ENCODE results near the gene NR0B2. TPM values are rescaled to one million over a fixed set of nuclear protein-coding genes. Genes with fewer than 3 reads are reported as not detected.

Gene NR0B2
- total and polyA plus RNA-seq, 2 of the 13 experiments (the other 11 are each of a cell fraction or from before 2014, with no cell fraction given): 72.5 to 133 TPM

DNA sequence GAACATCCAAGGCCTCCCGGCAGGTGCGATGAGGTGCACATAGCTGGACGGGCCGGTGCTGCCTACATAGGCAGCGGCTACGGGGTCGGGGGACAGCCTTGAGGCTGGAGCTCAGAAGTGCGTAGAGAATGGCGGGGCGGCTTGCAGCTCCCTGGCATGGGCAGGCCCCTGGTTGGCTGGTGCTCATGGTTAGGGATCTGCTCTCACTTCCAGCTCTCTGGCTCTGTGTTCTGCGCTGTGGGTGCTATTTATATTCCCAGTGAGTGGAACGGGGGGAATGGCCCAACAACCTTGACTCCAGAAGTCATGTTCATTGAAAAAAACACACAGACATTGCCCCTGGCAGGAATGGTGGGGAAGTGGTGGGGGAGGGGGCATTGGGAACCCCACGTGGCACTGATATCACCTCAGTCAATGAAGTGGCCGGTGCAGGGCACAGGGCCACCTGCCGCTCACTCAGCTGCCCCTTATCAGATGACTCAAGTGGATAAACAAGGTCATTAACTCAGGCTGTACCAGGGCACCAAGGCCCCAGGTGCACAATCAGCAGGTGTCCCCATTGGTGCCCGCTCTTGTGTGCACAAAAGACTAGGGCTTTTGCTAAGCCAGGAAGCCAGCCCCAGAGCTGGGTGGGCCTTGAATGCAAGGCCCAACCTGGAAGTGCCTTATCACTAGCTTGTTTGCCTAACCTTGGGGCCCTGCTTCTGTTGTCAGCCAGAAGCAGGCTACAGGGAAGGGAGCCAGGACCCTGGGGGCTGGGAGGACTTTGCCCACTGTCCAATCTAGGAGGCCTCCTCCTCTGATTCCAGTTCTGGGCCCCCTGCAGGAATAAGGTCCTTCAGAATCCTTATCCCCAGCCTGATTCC, at the start of gene NR0B2 (continued):
- TF ChIP-seq, protein P1, sequence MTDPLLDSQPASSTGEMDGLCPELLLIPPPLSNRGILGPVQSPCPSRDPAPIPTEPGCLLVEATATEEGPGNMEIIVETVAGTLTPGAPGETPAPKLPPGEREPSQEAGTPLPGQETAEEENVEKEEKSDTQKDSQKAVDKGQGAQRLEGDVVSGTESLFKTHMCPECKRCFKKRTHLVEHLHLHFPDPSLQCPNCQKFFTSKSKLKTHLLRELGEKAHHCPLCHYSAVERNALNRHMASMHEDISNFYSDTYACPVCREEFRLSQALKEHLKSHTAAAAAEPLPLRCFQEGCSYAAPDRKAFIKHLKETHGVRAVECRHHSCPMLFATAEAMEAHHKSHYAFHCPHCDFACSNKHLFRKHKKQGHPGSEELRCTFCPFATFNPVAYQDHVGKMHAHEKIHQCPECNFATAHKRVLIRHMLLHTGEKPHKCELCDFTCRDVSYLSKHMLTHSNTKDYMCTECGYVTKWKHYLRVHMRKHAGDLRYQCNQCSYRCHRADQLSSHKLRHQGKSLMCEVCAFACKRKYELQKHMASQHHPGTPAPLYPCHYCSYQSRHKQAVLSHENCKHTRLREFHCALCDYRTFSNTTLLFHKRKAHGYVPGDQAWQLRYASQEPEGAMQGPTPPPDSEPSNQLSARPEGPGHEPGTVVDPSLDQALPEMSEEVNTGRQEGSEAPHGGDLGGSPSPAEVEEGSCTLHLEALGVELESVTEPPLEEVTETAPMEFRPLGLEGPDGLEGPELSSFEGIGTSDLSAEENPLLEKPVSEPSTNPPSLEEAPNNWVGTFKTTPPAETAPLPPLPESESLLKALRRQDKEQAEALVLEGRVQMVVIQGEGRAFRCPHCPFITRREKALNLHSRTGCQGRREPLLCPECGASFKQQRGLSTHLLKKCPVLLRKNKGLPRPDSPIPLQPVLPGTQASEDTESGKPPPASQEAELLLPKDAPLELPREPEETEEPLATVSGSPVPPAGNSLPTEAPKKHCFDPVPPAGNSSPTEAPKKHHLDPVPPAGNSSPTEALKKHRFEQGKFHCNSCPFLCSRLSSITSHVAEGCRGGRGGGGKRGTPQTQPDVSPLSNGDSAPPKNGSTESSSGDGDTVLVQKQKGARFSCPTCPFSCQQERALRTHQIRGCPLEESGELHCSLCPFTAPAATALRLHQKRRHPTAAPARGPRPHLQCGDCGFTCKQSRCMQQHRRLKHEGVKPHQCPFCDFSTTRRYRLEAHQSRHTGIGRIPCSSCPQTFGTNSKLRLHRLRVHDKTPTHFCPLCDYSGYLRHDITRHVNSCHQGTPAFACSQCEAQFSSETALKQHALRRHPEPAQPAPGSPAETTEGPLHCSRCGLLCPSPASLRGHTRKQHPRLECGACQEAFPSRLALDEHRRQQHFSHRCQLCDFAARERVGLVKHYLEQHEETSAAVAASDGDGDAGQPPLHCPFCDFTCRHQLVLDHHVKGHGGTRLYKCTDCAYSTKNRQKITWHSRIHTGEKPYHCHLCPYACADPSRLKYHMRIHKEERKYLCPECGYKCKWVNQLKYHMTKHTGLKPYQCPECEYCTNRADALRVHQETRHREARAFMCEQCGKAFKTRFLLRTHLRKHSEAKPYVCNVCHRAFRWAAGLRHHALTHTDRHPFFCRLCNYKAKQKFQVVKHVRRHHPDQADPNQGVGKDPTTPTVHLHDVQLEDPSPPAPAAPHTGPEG (CRISPR knock-in tag; IDR thresholded peaks at IDR 0.05): no peak
- TF ChIP-seq ZNF615 (CRISPR knock-in tag; IDR thresholded peaks at IDR 0.05; ENCODE audit: borderline replicate concordance) (no peak; the same call in 1 of the 2 replicates), ZNF382 (CRISPR knock-in tag; IDR thresholded peaks at IDR 0.05; ENCODE audit: borderline replicate concordance) (no peak), ZNF501 (CRISPR knock-in tag; IDR thresholded peaks at IDR 0.05) (peak; percentile 85), ZBTB38 (CRISPR knock-in tag; IDR thresholded peaks at IDR 0.05) (peak; percentile 41), MXD4 (CRISPR knock-in tag; IDR thresholded peaks at IDR 0.05) (peak; percentile 91), ZNF883 (CRISPR knock-in tag; IDR thresholded peaks at IDR 0.05; ENCODE audit: not compliant biosample characterization) (peak; percentile 76), ETV5 (CRISPR knock-in tag; IDR thresholded peaks at IDR 0.05; ENCODE audit: borderline replicate concordance) (peak; percentile 98), ZNF263 (CRISPR knock-in tag; IDR thresholded peaks at IDR 0.05) (peak; percentile 85), GTF2F1 (IDR thresholded peaks at IDR 0.05; ENCODE audit: low read length) (peak; percentile 95), ATAD3A (CRISPR knock-in tag; IDR thresholded peaks at IDR 0.05) (no peak), ZNF12 (CRISPR knock-in tag; IDR thresholded peaks at IDR 0.05) (peak; percentile 62), RARA (CRISPR knock-in tag; IDR thresholded peaks at IDR 0.05) (peak; percentile 97), KLF11 (CRISPR knock-in tag; IDR thresholded peaks at IDR 0.05) (no peak; the same call in 1 of the 2 replicates), HHEX (CRISPR knock-in tag; IDR thresholded peaks at IDR 0.05) (peak; percentile 78; the same call in 1 of the 2 replicates), ZFYVE20 (CRISPR knock-in tag; IDR thresholded peaks at IDR 0.05; ENCODE audit: borderline replicate concordance, low read depth) (no peak), ZNF44 (CRISPR knock-in tag; IDR thresholded peaks at IDR 0.05) (no peak), ZNF792 (CRISPR knock-in tag; IDR thresholded peaks at IDR 0.05) (peak; percentile 88), SRF (IDR thresholded peaks at IDR 0.05; ENCODE audit: low read depth, low read length) (0 out of 2 replicates have a peak, but pooled peaks have one; percentile 33), TGIF2 (CRISPR knock-in tag; IDR thresholded peaks at IDR 0.05) (peak; percentile 32; the same call in 1 of the 2 replicates), NFE2L1 (CRISPR knock-in tag; IDR thresholded peaks at IDR 0.05; ENCODE audit: borderline replicate concordance) (0 out of 2 replicates have a peak, but pooled peaks have one; percentile 11)
- TF ChIP-seq, protein P2, sequence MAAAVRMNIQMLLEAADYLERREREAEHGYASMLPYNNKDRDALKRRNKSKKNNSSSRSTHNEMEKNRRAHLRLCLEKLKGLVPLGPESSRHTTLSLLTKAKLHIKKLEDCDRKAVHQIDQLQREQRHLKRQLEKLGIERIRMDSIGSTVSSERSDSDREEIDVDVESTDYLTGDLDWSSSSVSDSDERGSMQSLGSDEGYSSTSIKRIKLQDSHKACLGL (CRISPR knock-in tag; IDR thresholded peaks at IDR 0.05): peak; percentile 78
- TF ChIP-seq, protein P3, sequence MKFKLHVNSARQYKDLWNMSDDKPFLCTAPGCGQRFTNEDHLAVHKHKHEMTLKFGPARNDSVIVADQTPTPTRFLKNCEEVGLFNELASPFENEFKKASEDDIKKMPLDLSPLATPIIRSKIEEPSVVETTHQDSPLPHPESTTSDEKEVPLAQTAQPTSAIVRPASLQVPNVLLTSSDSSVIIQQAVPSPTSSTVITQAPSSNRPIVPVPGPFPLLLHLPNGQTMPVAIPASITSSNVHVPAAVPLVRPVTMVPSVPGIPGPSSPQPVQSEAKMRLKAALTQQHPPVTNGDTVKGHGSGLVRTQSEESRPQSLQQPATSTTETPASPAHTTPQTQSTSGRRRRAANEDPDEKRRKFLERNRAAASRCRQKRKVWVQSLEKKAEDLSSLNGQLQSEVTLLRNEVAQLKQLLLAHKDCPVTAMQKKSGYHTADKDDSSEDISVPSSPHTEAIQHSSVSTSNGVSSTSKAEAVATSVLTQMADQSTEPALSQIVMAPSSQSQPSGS (CRISPR knock-in tag; IDR thresholded peaks at IDR 0.05): peak; percentile 92

Data from HepG2 (cell line).